ENCODE measurements around the gene CARD11.

DNA sequence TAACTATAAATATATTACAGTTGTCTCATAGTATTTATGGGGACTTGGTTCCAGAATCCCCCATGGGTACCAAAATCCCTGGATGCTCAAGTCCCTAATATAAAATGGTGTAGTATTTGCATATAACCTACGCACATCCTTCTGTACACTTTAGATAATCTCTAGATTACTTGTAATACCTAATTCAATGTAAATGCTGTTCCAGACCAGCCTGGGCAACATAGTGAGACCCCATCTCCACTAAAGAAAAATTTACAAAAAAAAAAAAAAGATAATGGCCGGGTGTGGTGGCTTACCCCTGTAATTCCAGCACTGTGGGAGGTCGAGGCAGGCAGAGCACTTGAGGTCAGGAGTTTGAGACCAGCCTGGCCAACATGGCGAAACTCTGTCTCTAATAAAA, 182.2 kb downstream of the CARD11 start:
- TF ChIP-seq, protein P1, sequence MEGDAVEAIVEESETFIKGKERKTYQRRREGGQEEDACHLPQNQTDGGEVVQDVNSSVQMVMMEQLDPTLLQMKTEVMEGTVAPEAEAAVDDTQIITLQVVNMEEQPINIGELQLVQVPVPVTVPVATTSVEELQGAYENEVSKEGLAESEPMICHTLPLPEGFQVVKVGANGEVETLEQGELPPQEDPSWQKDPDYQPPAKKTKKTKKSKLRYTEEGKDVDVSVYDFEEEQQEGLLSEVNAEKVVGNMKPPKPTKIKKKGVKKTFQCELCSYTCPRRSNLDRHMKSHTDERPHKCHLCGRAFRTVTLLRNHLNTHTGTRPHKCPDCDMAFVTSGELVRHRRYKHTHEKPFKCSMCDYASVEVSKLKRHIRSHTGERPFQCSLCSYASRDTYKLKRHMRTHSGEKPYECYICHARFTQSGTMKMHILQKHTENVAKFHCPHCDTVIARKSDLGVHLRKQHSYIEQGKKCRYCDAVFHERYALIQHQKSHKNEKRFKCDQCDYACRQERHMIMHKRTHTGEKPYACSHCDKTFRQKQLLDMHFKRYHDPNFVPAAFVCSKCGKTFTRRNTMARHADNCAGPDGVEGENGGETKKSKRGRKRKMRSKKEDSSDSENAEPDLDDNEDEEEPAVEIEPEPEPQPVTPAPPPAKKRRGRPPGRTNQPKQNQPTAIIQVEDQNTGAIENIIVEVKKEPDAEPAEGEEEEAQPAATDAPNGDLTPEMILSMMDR (conservative IDR thresholded peaks at IDR 0.05 in 1 of 2, IDR thresholded peaks at IDR 0.05 in 1 of 2; ENCODE audit: low read depth in 1 of 2, low read length in 2 of 2): no peak
- TF ChIP-seq EZH2 (IDR thresholded peaks at IDR 0.05; ENCODE audit: low read length, missing control alignments): no peak

Measured in fibroblast of lung (primary cell).